Hematopoietic multipotent progenitor cell treated with erythropoietin and hydrocortisone succinate and interleukin-3 and kit ligand, for 15 days (in vitro differentiated cells): ENCODE measurements around the gene CRYGD.

Source experiments
- DNase-seq: peaks from one replicate; pipeline ENCODE4 v3.0.0-alpha.2; 2015; ENCODE audit warnings: low spot score

The CRYGD gene

GRCh38 chr2:208083807-208084206 lies 40.5 kb downstream of the CRYGD start:
- DNase-seq = no peak

GRCh38 chr2:208077276-208077675 lies 47.0 kb downstream of the CRYGD start:
- DNase-seq = no peak

- DNase-seq = no peak
Measured at GRCh38 chr2:208074610-208075356, 49.5 kb downstream of the CRYGD start.

- DNase-seq = peak; percentile 75
Measured at GRCh38 chr2:208072250-208072892, 52.0 kb downstream of the CRYGD start.
